ENCODE measurements around the gene PFKL. TPM values are rescaled to one million over a fixed set of nuclear protein-coding genes. Genes with fewer than 3 reads are reported as not detected.

The PFKL gene
- total RNA-seq, 1 experiment from 2014 or later: 150 TPM

DNA sequence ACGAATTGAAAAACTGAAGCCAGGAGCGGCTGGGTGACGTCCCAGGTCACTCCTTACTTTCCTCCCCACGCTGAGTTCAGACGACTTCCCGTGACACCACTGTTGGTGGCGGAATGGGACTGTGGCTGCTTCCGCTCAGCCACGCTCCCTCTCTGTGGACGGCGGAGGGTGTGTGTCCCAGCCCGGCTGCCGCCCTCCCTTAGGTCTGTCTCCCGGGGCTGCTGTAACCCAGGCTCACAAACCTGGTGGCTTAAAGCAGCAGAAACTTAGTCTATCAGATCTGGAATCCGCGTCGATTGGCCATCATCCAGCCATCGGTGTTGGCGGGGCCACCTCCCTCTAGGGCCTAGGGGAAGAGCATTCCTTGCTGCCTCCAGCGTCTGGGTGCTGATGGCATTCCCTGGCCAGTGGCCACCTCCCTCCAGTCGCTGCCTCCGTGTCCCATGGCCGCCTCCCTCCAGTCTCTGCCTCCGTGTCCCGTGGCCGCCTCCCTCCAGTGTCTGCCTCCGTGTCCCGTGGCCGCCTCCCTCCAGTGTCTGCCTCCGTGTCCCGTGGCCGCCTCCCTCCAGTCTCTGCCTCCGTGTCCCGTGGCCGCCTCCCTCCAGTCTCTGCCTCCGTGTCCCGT is 71.0 kb downstream of the PFKL start:
- DNase-seq (ENCODE audit: low read depth, low spot score) (no peak), ATAC-seq (no peak)
- POLR2A ChIA-PET: no interaction called here
- Histone ChIP-seq H3K9me2 (ENCODE audit: insufficient read depth) (no peaks in the 10 kb centered on the region), H3K4me2 (ENCODE audit: low read length) (no peak overlapping the region), H2AFZ (ENCODE audit: low read depth, low read length, poor library complexity, severe bottlenecking) (no peak overlapping the region), H3K9ac (ENCODE audit: low read length) (no peak overlapping the region), H3K27me3 (ENCODE audit: insufficient read depth, low read length) (no peaks in the 10 kb centered on the region), H3K27ac (ENCODE audit: low read depth, low read length) (no peak overlapping the region), H3K9me3 (ENCODE audit: control insufficient read depth in 1 of 2, insufficient read depth in 1 of 2, low read depth in 1 of 2, low read length in 2 of 2) (no peaks in the 10 kb centered on the region), H3K4me3 (replicated peaks in 1 of 2; ENCODE audit: low read depth in 1 of 2, low read length in 2 of 2) (no peak overlapping the region), H4K20me1 (ENCODE audit: insufficient read depth) (no peaks in the 10 kb centered on the region), H3K36me3 (ENCODE audit: control insufficient read depth in 1 of 2, insufficient read depth in 2 of 2, low read length in 2 of 2) (no peaks in the 10 kb centered on the region), H3K4me1 (ENCODE audit: control insufficient read depth in 1 of 2, insufficient read depth in 2 of 2, low read length in 2 of 2) (no peaks in the 10 kb centered on the region), H3K79me2 (ENCODE audit: insufficient read depth, low read length) (no peaks in the 10 kb centered on the region)
- no TSS peak for BruUV-seq (replicated peaks)
- RAD21 ChIA-PET (ENCODE audit: low non-redundant PET in 1 of 2, low total read pairs in 2 of 2, uncharacterized antibody in 2 of 2, unreplicated experiment in 2 of 2): no interaction called here
- no peak for TF ChIP-seq CEBPB (IDR thresholded peaks at IDR 0.05; ENCODE audit: low read depth)
- TF ChIP-seq ZNF274 (IDR thresholded peaks at IDR 0.05; ENCODE audit: low read depth, low read length): no peak
- TF ChIP-seq POLR2A (IDR thresholded peaks at IDR 0.05; ENCODE audit: borderline replicate concordance, extremely low read depth, insufficient read depth, insufficient read length): no peak
- TF ChIP-seq EZH2 (IDR thresholded peaks at IDR 0.05): no peak
- TF ChIP-seq, protein P1, sequence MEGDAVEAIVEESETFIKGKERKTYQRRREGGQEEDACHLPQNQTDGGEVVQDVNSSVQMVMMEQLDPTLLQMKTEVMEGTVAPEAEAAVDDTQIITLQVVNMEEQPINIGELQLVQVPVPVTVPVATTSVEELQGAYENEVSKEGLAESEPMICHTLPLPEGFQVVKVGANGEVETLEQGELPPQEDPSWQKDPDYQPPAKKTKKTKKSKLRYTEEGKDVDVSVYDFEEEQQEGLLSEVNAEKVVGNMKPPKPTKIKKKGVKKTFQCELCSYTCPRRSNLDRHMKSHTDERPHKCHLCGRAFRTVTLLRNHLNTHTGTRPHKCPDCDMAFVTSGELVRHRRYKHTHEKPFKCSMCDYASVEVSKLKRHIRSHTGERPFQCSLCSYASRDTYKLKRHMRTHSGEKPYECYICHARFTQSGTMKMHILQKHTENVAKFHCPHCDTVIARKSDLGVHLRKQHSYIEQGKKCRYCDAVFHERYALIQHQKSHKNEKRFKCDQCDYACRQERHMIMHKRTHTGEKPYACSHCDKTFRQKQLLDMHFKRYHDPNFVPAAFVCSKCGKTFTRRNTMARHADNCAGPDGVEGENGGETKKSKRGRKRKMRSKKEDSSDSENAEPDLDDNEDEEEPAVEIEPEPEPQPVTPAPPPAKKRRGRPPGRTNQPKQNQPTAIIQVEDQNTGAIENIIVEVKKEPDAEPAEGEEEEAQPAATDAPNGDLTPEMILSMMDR (IDR thresholded peaks at IDR 0.05 in 2 of 3, conservative IDR thresholded peaks at IDR 0.05 in 1 of 3; ENCODE audit: borderline replicate concordance in 1 of 3, insufficient read depth in 1 of 3, low read depth in 2 of 3, low read length in 2 of 3): no peak
- TF ChIP-seq RAD21 (IDR thresholded peaks at IDR 0.05; ENCODE audit: low read depth): no peak
- TF ChIP-seq ZFX (IDR thresholded peaks at IDR 0.05): no peak
- no peak for TF ChIP-seq YY1 (IDR thresholded peaks at IDR 0.05; ENCODE audit: extremely low read depth, insufficient replicate concordance, low read depth, low read length)
- no peak for TF ChIP-seq SP1 (IDR thresholded peaks at IDR 0.05; ENCODE audit: low read depth)
- no peak for TF ChIP-seq EGR1 (IDR thresholded peaks at IDR 0.05; ENCODE audit: low read depth)
- CTCF ChIA-PET: no interaction called here
- intact Hi-C loops (cut with micrococcal nuclease): no loop called here

Measured in HCT116 (cell line).